Stimulated activated CD8-positive, alpha-beta memory T cell treated with anti-CD3 and anti-CD28 coated beads, Interleukin-12 subunit alpha, Interleukin-12 subunit beta, amount 100 ng/mL, for 1 hour (primary cell): ENCODE data around the gene DPYSL5.

Experiments
- DNase-seq: peaks from one replicate; pipeline ENCODE4 v3.0.0-alpha.2; 2020; ENCODE audit warnings: low read depth

The DPYSL5 gene

GRCh38 chr2:26933431-26934334, 85.8 kb downstream of the DPYSL5 start:
- DNase-seq = no peak

- no peak for DNase-seq
These were observed 86.4 kb downstream of the DPYSL5 start for GRCh38 chr2:26934335-26934724.

- DNase-seq = no peak
These were observed 87.1 kb downstream of the DPYSL5 start for GRCh38 chr2:26934985-26935384.

GRCh38 chr2:26936855-26937254, 88.9 kb downstream of the DPYSL5 start:
- no peak for DNase-seq

GRCh38 chr2:26938399-26939118, 90.6 kb downstream of the DPYSL5 start:
- no peak for DNase-seq

GRCh38 chr2:26940001-26940400, 92.1 kb downstream of the DPYSL5 start:
- no peak for DNase-seq

GRCh38 chr2:26941486-26941885, 93.6 kb downstream of the DPYSL5 start:
- DNase-seq = no peak

GRCh38 chr2:26942543-26943295, 94.8 kb downstream of the DPYSL5 start:
- peak; percentile 39 for DNase-seq

- no peak for DNase-seq
These were observed 98.2 kb downstream of the DPYSL5 start for GRCh38 chr2:26945991-26946750.

- no peak for DNase-seq
These were observed 99.2 kb downstream of the DPYSL5 start for GRCh38 chr2:26946841-26947784.

GRCh38 chr2:26948800-26949199, 100.9 kb downstream of the DPYSL5 start:
- no peak for DNase-seq

- no peak for DNase-seq
These were observed 102.3 kb downstream of the DPYSL5 start for GRCh38 chr2:26950246-26950645.

GRCh38 chr2:26951236-26951635, 103.3 kb downstream of the DPYSL5 start:
- no peak for DNase-seq

GRCh38 chr2:26952374-26952773, 104.4 kb downstream of the DPYSL5 start:
- no peak for DNase-seq

- DNase-seq = no peak
These were observed 106.2 kb downstream of the DPYSL5 start for GRCh38 chr2:26954135-26954534.

- DNase-seq = no peak
These were observed 109.1 kb downstream of the DPYSL5 start for GRCh38 chr2:26957041-26957440.

GRCh38 chr2:26957534-26957933, 109.6 kb downstream of the DPYSL5 start:
- DNase-seq = no peak

GRCh38 chr2:26959331-26959730, 111.4 kb downstream of the DPYSL5 start:
- no peak for DNase-seq

GRCh38 chr2:26964446-26965130, 116.7 kb downstream of the DPYSL5 start:
- no peak for DNase-seq

GRCh38 chr2:26968001-26968400, 120.1 kb downstream of the DPYSL5 start:
- no peak for DNase-seq
